GM19463 (cell line): ENCODE measurements around the gene TTC24.
"Not testable (repeated sequence)": the region's sequence is repeated elsewhere in the genome, so short reads cannot be mapped to it uniquely, and the experiment has no call there.

ENCODE experiments used
- ATAC-seq: cut with Tn5 transposase; IDR thresholded peaks from one replicate; pipeline ENCODE4 v1.9.1; 2021; ENCODE audit warnings: mild to moderate bottlenecking, moderate library complexity; ENCODE audit not compliant: unreplicated experiment

Gene TTC24

DNA sequence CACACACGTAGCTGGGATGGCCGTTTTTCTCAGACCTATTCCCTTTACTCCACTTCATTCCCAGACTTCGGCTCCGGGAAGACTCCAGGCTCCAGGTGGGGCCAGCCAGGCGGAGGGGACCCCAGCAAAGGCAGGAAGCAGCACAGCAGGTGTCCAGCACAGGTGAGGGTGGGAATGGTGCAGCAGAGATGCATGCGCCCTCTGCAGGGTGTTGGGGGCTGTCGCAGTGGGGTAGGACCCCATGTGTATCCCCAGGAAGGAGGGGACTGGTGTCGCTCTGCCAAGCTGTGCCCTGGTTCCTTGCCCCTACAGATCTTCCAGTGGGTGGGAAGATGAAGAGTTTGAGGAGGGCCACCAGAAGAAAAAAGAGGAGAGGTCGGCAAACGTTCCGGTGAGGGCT lies 5.3 kb downstream of the TTC24 start:
- ATAC-seq, result no peak

DNA sequence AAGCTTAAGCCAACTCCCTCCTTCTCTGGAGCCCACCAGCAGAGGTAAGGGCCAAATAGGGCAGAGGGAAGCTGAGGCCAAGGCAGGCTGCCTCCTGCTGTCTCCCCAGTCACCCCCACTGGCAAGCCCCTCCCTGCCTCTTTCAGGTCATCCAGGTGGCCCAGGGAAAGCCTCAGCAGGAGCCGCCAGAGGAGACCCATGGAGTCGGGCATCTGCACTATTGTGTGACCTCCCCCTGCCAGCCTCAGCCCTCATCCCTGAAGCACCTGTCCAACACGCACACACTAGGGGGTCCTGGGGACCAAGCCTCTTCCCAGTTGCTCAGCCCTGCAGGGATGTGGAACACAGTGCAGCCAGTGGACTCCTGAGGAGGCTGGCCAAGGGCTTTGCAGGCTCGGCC lies 6.8 kb downstream of the TTC24 start:
- no peak for ATAC-seq

DNA sequence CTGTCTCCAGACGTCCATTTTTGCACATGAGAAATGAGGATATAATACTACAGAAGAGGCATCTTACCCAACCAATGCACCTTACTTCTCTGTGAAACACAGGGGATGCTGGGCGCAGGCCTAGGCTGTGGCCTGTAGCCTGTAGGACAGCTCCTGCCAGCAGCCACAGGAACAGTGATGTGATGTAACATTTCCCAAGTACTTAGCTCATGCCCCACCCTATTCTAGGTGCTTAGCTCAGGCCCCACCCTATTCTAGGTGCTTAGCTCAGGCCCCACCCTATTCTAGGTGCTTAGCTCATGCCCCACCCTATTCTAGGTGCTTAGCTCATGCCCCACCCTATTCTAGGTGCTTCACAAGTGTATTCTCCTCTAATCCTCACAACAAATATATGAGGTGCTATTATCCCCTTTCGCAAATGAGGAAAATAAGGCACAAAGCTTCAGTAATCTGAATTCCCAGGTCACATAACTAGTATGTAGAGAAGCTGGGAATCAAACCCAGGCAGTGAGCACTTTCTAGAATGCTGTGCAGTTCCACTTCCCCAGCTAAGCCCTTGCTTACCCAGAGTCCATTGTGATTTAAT lies 7.5 kb downstream of the TTC24 start:
- no peak for ATAC-seq

DNA sequence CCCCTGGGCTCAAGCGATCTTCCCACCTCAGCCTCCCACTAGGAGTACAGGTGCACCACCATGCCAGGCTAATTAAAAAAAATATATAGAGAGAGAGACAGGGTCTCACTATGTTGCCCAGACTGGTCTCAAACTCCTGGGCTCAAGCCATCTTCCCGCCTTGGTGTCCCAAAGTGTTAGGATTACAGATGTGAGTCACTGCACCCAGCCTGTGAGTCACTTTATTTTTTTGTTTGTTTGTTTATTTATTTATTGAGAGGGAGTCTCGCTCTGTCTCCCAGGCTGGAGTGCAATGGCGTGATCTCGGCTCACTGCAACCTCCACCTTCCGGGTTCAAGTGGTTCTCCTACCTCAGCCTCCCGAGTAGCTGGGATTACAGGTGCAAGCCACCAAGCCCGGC lies 8.4 kb downstream of the TTC24 start:
- ATAC-seq, result not testable (repeated sequence)

DNA sequence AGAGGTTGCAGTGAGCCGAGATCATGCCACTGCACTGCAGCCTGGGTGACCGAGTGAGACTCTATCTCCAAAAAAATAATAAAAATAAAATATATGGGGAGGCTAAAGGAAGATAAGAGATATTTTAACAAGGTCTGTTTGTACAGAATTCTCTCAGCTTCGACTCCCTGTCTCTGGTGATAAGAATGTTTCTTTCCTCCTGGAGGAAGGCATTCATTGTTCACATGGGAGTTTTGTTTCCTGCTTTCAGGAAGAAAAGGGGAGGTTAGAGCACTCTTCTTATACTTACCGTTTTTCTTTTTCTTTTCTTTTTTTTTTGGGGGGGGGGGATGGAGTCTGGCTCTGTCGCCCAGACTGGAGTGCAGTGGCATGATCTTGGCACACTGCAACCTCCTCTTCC lies 10.0 kb downstream of the TTC24 start:
- ATAC-seq, result no peak

DNA sequence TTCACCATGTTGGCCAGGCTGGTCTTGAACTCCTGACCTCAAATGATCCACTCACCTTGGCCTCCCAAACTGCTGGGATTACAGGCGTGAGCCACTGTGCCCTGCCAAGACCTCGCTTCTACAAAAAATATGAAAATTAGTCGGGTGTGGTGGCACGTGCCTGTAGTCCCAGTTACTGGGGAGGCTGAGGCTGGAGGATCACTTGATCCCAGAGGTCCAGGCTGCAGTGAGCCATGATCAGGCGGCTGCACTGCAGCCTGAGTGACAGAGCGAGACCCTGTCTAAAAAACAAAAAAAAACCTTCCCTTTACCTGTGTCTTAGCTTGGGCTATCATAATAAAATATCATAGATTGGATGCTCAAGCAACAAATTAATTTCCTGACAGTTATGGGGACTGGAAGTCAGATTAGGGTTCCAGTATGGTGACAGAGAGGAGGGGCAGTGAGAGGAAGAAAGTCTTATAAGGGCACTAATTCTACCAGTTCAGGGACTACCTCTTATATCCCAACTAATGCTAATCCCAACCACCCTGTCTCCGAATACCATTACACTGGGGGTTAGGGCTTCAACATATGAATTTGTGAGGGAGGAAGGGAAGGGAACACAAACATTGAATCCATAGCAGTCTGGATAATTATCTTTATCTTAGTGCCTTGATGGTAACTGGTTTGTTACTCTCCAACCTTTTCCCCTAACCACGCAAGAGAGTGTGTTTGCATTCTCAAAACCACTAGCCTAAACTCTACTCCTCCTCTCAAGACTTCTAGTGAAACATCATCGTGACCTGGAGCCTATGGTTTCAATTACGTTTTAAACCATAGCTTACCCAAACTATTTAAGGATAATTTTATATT lies 11.0 kb downstream of the TTC24 start:
- ATAC-seq, result no peak

DNA sequence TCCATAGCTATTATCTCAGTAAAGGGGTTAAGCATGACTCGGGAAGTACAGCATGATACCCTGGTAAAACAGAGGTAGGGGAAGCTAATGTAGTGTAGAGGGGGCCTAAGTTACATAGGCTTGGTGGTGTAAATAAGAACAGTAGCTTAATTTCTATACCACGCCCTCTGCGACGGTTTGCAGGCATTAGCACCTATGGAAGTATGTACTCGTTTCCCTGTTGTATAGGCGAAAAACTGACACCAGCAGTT lies 11.6 kb downstream of the TTC24 start:
- ATAC-seq, result no peak

DNA sequence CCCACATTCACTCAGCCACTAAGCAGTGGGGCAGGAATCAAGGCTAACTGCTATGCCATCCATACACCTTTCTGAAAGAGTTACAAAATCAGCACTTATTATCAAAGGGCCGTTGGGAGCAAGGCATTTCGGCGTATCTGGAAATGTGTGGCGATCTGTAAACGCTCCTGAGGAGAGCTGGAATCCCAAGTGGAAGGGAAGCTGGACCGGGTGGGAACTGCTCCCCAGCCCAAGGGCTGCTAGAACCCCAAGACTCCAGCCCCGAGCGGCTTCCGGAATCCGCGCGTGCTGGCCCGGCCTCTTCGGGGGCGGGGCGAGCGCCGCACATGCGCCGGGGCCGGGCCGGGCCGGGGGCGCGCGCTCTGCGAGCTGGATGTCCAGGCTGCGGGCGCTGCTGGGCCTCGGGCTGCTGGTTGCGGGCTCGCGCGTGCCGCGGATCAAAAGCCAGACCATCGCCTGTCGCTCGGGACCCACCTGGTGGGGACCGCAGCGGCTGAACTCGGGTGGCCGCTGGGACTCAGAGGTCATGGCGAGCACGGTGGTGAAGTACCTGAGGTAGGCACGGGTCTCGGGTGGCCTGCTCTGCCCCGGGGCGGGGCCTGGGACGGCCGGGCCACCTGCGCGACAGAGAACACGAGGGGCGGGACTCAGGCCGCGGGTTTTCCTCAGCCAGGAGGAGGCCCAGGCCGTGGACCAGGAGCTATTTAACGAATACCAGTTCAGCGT lies 12.1 kb downstream of the TTC24 start, which contains the start of gene NAXE:
NAXE (plus strand) TSS at position 345 of the 726 bp plus-strand sequence; CDS start at position 374, 29 bp downstream.
- ATAC-seq, result peak; percentile 93

DNA sequence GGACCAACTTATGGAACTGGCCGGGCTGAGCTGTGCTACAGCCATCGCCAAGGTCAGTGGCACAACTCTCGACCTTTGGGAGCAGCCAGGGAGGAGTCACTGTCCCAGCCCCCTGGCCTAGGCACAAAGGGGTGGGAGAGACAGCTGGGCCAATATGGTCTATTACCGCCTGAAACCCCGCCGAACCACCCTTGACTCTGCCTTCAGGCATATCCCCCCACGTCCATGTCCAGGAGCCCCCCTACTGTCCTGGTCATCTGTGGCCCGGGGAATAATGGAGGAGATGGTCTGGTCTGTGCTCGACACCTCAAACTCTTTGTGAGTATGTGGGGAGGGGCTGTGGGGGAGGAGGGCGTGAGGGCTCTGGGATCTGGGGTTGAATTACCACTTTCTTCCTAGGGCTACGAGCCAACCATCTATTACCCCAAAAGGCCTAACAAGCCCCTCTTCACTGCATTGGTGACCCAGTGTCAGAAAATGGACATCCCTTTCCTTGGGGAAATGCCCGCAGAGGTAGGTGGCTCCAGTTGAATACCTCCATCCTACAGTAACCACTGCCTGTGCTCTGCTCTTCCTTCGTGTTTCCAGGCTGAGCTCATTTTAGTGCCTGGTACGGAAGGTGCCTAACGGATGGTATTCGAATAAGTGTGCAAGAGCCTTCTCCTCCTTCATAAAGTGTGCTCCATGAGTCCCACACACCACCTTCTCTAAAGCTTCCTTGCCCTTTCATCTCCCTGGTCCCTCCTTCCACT lies 12.8 kb downstream of the TTC24 start:
- no peak for ATAC-seq

DNA sequence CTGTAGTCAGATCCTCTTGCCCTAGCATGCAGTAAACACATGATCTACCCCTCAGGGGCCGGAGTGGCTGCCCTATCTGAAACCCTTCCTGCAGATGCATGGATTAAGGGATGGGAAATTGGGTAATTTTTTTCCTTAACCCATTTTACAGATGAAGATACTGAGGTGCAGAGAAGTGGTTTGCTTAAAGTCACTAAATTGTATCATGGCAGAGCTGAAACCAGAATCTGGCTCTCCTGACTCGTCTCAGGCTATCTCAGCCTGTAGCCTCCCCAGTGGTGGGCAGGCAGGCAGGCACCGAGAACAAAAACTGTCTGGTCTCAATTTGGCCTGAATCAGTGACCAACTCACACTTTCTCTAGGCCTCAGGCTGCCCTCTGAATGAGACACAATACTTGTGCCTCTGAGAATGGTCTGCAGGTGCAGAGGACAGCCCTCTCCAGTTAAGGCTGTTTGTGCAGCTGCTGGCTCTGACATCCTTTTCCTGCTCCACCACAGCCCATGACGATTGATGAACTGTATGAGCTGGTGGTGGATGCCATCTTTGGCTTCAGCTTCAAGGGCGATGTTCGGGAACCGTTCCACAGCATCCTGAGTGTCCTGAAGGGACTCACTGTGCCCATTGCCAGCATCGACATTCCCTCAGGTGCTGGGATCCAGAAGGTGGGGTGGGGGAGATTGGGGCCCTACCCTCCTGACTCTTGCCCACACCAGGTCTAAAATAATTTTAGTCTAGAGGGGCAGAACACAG lies 13.6 kb downstream of the TTC24 start:
- ATAC-seq, result no peak

DNA sequence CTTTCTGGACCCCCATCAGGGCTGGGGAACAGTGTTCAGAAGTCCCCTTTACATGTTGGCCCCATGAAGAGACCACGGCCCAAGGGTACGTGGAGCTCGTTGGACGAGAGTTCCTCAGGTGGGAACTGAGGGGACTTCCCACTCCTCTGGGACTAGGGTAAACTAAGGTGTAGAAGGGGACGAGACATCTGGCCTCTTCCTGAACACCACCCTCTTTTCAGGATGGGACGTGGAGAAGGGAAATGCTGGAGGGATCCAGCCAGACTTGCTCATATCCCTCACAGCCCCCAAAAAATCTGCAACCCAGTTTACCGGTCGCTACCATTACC lies 14.1 kb downstream of the TTC24 start:
- no peak for ATAC-seq

DNA sequence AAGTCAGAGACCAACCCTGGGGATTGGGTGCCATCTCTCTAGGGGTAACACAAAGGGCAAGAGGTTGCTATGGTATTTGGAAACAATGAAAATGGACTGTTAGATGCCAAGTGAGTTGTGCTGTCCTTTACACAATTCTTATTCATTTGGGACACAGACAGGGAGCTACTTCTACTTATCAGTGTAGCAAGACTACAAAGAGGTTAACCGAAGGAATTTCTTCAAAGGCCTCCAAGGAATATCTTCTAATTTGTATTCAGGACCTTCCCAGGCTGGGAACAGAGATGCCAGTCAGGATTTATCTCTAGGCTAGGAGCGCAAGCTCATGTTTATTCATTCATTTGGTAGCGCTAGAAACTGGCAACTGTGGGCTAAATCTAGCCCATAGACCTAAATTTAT lies 14.7 kb downstream of the TTC24 start:
- ATAC-seq, result no peak

DNA sequence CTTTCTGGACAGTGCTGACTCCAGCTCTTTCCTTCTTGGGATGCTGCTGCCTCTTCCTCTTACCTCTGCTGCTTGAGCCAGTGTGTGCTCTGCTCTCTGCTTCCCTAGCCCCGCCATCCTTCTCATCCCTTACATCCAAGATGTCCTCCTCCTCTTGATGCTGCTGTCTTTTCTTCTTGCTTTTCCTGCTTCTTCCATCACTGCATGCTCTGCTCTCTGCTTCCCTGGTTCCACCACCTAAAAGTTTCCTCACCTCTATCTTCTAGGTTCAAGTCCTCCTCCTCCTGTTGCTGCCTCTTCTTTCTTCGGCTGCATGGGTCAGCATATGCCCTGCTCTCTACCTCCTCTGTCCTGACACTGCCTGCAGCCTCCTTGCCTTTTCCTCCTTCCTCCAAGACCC lies 15.5 kb downstream of the TTC24 start:
- no peak for ATAC-seq

DNA sequence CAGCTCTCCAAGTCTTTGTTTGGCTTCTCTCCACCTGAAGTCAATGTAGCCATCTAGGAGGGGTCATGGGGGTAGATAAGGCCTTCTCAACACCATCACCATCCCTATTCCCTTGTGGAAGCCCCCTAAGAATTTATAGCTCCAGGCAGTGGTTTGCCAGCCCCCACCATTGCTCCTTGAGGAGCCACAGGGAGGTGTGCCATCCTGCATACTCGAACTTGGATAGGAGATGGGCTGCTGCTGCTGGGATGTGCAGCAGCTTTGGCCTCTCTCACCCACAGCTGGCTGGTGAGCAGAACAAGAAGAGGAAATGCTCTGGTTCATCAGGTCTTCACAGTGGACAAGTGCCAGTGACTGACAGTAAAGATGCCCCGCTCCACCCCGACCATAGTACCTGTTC lies 16.9 kb downstream of the TTC24 start:
- ATAC-seq, result no peak

DNA sequence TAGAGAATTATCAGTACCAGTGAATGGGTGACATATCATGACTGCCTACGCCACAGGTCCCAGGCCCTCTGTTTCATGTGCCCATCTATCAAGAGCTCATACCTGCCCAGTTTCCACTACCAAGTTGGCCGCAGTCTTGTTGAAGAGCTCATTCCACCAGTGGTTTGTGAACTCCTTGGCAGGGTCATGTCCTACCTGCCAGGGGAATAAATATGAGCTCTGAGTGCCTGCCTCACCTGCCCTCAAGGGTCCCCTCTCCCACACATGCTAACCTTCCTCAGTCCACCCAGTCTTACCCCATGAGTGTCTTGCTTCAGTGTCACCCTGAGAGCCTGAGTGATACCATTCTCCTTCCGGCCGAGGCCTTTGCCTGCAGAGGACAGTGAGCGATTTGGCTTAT lies 18.6 kb downstream of the TTC24 start:
- ATAC-seq, result no peak

DNA sequence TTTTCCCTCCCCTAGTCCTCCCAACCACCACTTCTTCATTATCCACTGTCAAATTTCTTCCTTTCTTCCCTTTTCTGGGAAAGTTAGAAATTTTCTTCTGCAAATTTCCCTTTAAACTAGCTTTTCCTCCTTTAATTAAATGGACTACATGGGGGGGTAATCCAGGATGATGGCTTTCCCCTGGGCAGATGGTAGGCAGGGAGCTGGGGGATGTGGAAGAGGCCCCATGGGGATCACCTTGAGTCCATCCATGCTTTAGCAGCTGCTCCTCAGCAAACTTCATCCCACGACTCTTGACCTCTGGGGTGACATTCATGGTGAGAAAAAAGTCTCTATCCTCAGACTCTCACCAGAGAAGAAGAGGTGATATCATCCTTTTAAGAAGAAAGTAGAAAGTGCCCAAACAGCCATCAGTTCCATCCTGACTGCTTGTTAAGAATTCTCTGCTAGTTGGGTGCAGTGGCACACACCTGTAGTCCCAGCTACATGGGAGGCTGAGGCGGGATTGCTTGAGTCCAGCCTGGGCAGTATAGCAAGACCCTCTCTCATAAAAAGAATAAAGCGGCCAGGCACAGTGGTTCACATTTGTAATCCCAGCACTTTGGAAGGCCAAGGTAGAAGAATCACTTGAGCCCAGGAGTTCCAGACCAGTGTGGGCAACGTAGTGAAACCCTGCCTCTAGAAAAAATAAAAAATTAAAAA lies 19.4 kb downstream of the TTC24 start:
- no peak for ATAC-seq

DNA sequence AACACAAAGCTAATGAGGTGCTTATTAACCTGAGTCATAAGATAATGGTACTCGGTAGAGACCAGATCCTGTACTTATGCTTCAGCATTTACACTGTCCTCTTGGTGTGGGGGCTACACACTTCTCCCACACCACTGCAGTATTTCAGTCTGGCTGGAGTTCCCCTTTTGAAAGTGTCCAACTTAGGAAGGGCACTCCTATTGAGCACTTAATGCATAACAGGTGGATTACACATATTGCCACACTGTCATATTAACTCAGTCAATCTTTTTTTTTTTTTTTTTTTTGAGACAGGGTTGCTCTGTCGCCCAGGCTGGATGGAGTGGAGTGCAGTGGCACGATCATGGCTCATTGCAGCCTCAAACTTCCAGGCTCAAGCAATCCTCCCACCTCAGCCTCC lies 20.3 kb downstream of the TTC24 start:
- peak; percentile 64 for ATAC-seq

DNA sequence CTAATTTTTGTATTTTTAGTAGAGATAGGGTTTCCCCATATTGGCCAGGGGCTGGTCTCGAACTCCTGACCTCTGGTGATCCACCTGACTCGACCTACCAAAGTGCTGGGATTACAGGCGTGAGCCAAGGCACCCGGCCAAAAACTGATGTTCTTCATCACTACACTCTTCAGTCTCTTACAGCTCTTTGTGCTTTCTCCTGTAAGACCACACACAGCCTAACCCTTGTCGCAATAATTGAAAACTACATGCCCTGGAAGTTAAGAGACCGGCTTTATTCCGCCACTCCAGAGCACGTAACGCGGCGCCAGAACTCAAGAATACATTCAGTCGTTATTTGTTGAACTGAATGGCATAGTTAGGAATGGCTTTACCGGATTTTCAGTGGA lies 21.2 kb downstream of the TTC24 start:
- no peak for ATAC-seq

DNA sequence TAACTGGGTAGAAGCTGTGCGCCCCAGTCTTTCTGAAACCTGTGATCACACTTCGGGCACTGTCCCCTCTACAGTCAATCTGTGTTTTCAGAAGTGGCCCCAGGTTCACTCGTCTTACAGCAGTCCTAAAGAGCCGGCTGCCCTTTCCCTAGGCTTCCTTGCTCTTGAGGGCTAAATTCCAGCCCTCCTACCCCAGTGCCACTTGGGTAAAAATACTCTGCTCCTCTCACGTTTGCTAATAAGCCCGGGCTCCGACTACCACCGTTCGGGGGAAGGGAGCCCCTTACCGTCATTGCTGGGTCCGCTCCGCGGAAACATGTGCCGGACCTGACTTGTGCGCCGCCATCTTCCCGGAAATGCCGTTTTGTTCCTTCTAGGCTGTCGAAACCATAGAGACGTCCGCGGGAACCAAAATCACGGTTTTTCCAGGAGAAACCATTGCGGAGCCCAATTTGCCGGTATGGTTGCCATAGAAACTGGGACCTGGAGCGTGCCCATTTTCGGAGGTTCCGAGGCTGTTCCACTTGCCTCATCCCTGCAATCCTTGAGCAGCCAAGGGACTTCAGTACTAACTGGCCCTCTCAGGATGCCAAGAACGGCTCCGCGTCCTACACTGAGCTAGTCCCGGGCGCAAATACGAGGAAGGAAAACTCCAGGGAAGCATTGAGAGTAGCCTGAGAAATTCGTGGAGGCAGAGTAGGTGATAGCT lies 21.8 kb downstream of the TTC24 start, which contains the start of gene GPATCH4:
GPATCH4 (minus strand) TSS at position 358 of the 709 bp plus-strand sequence.
- peak; percentile 60 for ATAC-seq

DNA sequence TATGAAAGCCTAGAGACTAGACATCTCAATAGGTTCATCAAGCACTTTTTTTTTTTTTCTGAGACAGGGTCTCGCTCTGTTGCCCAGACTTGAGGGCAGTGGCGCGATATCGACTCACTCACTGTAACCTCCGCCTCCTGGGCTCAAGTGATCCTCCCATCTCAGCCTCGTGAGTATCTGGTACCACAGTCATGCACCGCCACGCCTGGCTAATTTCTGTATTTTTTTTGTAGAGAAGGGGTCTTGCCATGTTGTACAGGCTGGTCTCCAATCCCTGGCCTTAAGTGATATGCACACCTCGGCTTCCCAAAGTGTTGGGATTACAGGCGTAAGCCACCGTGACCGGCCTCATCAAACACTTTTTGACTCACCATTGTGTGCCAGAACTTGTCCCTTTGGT lies 22.4 kb downstream of the TTC24 start:
- ATAC-seq, result no peak
